GM12878 (cell line): ENCODE data around the gene XYLB. TPM values are rescaled to one million over a fixed set of nuclear protein-coding genes. Genes with fewer than 3 reads are reported as not detected.

Experiments
- ATAC-seq: fragments of 200-7000 bp; cut with Tn5 transposase; 3 replicates; pipeline ENCODE4 v1.9.1; 2020; ENCODE audit warnings: mild to moderate bottlenecking, moderate library complexity
- BruUV-seq: library from RNA; stranded (reverse); fragments of 400-500 nt; replicated peaks from 2 replicates; lab custom pipeline; 2021; lab: Mats Ljungman, UMichigan
- CTCF ChIA-PET: fragments of 300-600 bp; sonication (Branson Sonifier 250); formaldehyde crosslinking; extraction: SDS; loops from one replicate; lab custom pipeline; 2021; ENCODE audit warnings: inconsistent platforms; lab: Yijun Ruan, JAX
- POLR2A ChIA-PET: fragments of 350-600 bp; formaldehyde crosslinking; extraction: SDS; loops from one replicate; lab custom pipeline; 2021; ENCODE audit warnings: inconsistent platforms; lab: Charles Lee
- RAD21 ChIA-PET: fragments of 300-600 bp; sonication (Branson Sonifier 250); formaldehyde crosslinking; loops from one replicate; lab custom pipeline; 2023; ENCODE audit warnings: antibody characterized with exemption; ENCODE audit not compliant: unreplicated experiment; lab: Charles Lee
- SMC1A ChIA-PET: fragments of 300-600 bp; sonication (Branson Sonifier 250); formaldehyde crosslinking; loops from one replicate; lab custom pipeline; 2023; ENCODE audit not compliant: unreplicated experiment, uncharacterized antibody; lab: Charles Lee
- DNase-seq: peaks from one replicate; pipeline ENCODE4 v3.0.0-alpha.2; 2011; ENCODE audit warnings: low read depth, low spot score
- FAIRE-seq: peaks from 3 replicates; lab custom pipeline; 2011; peaks lifted over from hg19 to GRCh38; lab: Jason Lieb, UNC
- H2AFZ ChIP-seq: 2 replicates; pipeline ENCODE4 v1.6.0; 2011; ENCODE audit warnings: low read depth, low read length, control low read depth; ENCODE audit not compliant: control insufficient read depth
- H3K27ac ChIP-seq: 2 replicates; pipeline ENCODE4 v1.5.1; 2011; ENCODE audit warnings: control low read depth; ENCODE audit not compliant: control insufficient read depth, insufficient read depth
- H3K27me3 ChIP-seq, 2 experiments: replicated peaks in 1 of 2; 2 replicates each; pipeline versions ENCODE4 v1.6.0 to v1.6.1; 2011; ENCODE audit warnings: low read length in 1 of 2; ENCODE audit not compliant: control insufficient read depth in 2 of 2, insufficient read depth in 2 of 2
- H3K36me3 ChIP-seq, 2 experiments: 2 replicates each; pipeline ENCODE4 v1.5.1; 2011; ENCODE audit warnings: low read length in 1 of 2; ENCODE audit not compliant: control insufficient read depth in 2 of 2, insufficient read depth in 2 of 2
- H3K4me1 ChIP-seq: 2 replicates; pipeline ENCODE4 v1.6.1; 2011; ENCODE audit warnings: mild to moderate bottlenecking, low read length, moderate library complexity, mixed read lengths; ENCODE audit not compliant: control insufficient read depth, insufficient read depth
- H3K4me2 ChIP-seq: 2 replicates; pipeline ENCODE4 v1.6.0; 2011; ENCODE audit warnings: control low read depth; ENCODE audit not compliant: control insufficient read depth, insufficient read depth
- H3K4me3 ChIP-seq: fragments of 200-600 bp; sonication (generic); 2 replicates; pipeline ENCODE4 v1.5.1; 2016
- H3K79me2 ChIP-seq: 2 replicates; pipeline ENCODE4 v1.6.0; 2011; ENCODE audit warnings: low read length; ENCODE audit not compliant: control insufficient read depth, insufficient read depth
- H3K9ac ChIP-seq: 2 replicates; pipeline ENCODE4 v1.8.0; 2011; ENCODE audit warnings: low read length, control low read depth, mixed read lengths; ENCODE audit not compliant: control insufficient read depth, insufficient read depth
- H3K9me3 ChIP-seq: replicated peaks from 3 replicates; pipeline ENCODE4 v1.5.1; 2011; ENCODE audit warnings: mild to moderate bottlenecking, low read length; ENCODE audit not compliant: control insufficient read depth, insufficient read depth
- H4K20me1 ChIP-seq: 2 replicates; pipeline ENCODE4 v1.6.0; 2011; ENCODE audit not compliant: control insufficient read depth, insufficient read depth
- BCL11A ChIP-seq: IDR thresholded peaks from 2 replicates; pipeline ENCODE4 v1.6.1; 2011; ENCODE audit warnings: low read depth, low read length
- CHD1 ChIP-seq: IDR thresholded peaks from 2 replicates; pipeline ENCODE4 v1.6.1; 2012; ENCODE audit warnings: low read depth, low read length, improper control_type of control experiment
- EED ChIP-seq: sonication (generic); IDR thresholded peaks from 2 replicates; pipeline ENCODE4 v1.6.1; 2016; ENCODE audit warnings: antibody characterized with exemption, low read depth
- EP300 ChIP-seq, 2 experiments: fragments of 150-350 bp in 1 of 2; IDR thresholded peaks; 2 replicates each; pipeline ENCODE4 v1.6.1; 2011 to 2012; ENCODE audit warnings: low read depth in 2 of 2, low read length in 2 of 2, borderline replicate concordance in 1 of 2, improper control_type of control experiment in 1 of 2, inconsistent platforms in 1 of 2; ENCODE audit not compliant: control insufficient read depth in 1 of 2
- KLF5 ChIP-seq: fragments of 450-650 bp; IDR thresholded peaks from 2 replicates; pipeline ENCODE4 v1.6.1; 2014; ENCODE audit warnings: mild to moderate bottlenecking; ENCODE audit not compliant: partially characterized antibody
- RAD21 ChIP-seq: IDR thresholded peaks from 2 replicates; pipeline ENCODE4 v1.6.1; 2011; ENCODE audit warnings: mild to moderate bottlenecking, low read depth, low read length, moderate library complexity; ENCODE audit not compliant: insufficient read depth
- SMAD5 ChIP-seq: IDR thresholded peaks from 2 replicates; pipeline ENCODE4 v1.6.1; 2016; ENCODE audit warnings: antibody characterized with exemption, low read depth
- SREBF1 ChIP-seq: IDR thresholded peaks from 2 replicates; pipeline ENCODE4 v1.6.1; 2012; ENCODE audit warnings: mild to moderate bottlenecking, low read length
- TAF1 ChIP-seq: IDR thresholded peaks from 2 replicates; pipeline ENCODE4 v1.6.1; 2011; ENCODE audit warnings: mild to moderate bottlenecking, low read depth, low read length, borderline replicate concordance
- ZNF217 ChIP-seq: fragments of 450-650 bp; IDR thresholded peaks from 2 replicates; pipeline ENCODE4 v1.6.1; 2017; ENCODE audit warnings: antibody characterized with exemption, mild to moderate bottlenecking
- WGBS: methylation state at CpG from one replicate; pipeline ENCODE4 v1.1.6; 2016; ENCODE audit warnings: low lambda C conversion rate; ENCODE audit not compliant: insufficient replicate concordance, insufficient coverage; ENCODE audit errors: missing lambda C conversion rate; 5-methylcytosine and 5-hydroxymethylcytosine counted together
- in situ Hi-C: fragments of 300-500 bp; cut with MboI; formaldehyde crosslinking; loops from 9 replicates; pipeline ENCODE4 v1.14.3; 2018; ENCODE audit warnings: mixed read lengths
- intact Hi-C: fragments of 100-400 bp; cut with micrococcal nuclease; formaldehyde crosslinking; loops from one replicate; pipeline ENCODE4 v1.14.2; 2022; ENCODE audit not compliant: unreplicated experiment
- polyA plus RNA-seq, 11 experiments: library from polyadenylated mRNA; depleted of rRNA in 4 of 11; unstranded in 6 of 11; stranded (reverse) in 5 of 11; fragments of >200 nt; fragmentation: Nextera tagmentation in 4 of 11; fragmentation: Illumina TruSeq in 1 of 11; extraction: Ambion mirVana in 4 of 11; extraction: Trizol in 1 of 11; gene quantifications; 1 replicate in 1 of 11; 2 replicates in 10 of 11; pipeline versions ENCODE4 v1.2.1 to v1.2.3, GENCODE V29; 2011 to 2016; ENCODE audit warnings: inconsistent platforms in 2 of 11, missing spikeins in 2 of 11, low read depth in 1 of 11
- total RNA-seq, 4 experiments: library from RNA; depleted of rRNA in 3 of 4; stranded (reverse); fragments of >200 nt in 3 of 4; fragmentation: Illumina TruSeq in 1 of 4; extraction: Trizol in 1 of 4; gene quantifications; 2 replicates each; pipeline versions ENCODE4 v1.2.1 to v1.2.3, GENCODE V29; 2013 to 2021
- TF ChIP-seq, protein P1 (sequence below): fragments of 150-350 bp; IDR thresholded peaks from 2 replicates; pipeline ENCODE4 v1.6.1; 2014; ENCODE audit warnings: mild to moderate bottlenecking, low read depth, low read length
- TF ChIP-seq, protein P2 (sequence below): IDR thresholded peaks from 2 replicates; pipeline ENCODE4 v1.6.1; 2011; ENCODE audit warnings: borderline replicate concordance, low read depth, mild to moderate bottlenecking, moderate library complexity, mixed read lengths, low read length; ENCODE audit not compliant: insufficient read depth; ENCODE audit errors: extremely low read length
- TF ChIP-seq, protein P3 (sequence below): IDR thresholded peaks from 2 replicates; pipeline ENCODE4 v1.6.1; 2011; ENCODE audit warnings: mild to moderate bottlenecking, low read depth, low read length, moderate library complexity; ENCODE audit not compliant: insufficient replicate concordance

XYLB gene
- total and polyA plus RNA-seq, 10 of the 15 experiments (the other 5 are each of a cell fraction or from before 2014, with no cell fraction given), result 0.60 to 6.1 (median 3.5) TPM

DNA sequence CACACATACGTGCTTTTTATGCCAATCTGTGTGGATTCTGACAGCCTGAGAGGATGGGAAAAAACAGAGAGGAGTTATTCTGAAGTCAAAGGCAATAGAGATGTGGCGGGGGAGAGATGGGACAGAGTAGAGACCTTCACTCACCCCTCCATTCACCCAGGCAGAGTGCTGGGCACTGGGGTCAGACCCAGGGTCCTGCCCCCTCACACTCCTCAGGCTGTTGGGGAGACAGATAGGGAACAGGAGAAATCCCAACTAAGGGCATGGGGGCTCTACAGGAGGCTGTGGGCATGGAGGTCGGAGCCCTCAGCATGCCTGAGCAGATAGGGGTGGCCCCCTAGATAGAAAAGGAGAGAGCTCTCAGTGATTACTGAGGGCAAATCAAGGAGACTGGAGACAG lies 34.2 kb upstream of the XYLB start (continued):
- TF ChIP-seq BCL11A (no peak), TAF1 (no peak), SMAD5 (no peak), EP300 (IDR thresholded peaks at IDR 0.05; ENCODE audit: borderline replicate concordance in 1 of 2, control insufficient read depth in 1 of 2, low read depth in 2 of 2, low read length in 2 of 2) (no peak), RAD21 (no peak), KLF5 (no peak), ZNF217 (no peak)
- TF ChIP-seq, protein P1, sequence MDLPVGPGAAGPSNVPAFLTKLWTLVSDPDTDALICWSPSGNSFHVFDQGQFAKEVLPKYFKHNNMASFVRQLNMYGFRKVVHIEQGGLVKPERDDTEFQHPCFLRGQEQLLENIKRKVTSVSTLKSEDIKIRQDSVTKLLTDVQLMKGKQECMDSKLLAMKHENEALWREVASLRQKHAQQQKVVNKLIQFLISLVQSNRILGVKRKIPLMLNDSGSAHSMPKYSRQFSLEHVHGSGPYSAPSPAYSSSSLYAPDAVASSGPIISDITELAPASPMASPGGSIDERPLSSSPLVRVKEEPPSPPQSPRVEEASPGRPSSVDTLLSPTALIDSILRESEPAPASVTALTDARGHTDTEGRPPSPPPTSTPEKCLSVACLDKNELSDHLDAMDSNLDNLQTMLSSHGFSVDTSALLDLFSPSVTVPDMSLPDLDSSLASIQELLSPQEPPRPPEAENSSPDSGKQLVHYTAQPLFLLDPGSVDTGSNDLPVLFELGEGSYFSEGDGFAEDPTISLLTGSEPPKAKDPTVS, result no peak
- TF ChIP-seq, protein P2, sequence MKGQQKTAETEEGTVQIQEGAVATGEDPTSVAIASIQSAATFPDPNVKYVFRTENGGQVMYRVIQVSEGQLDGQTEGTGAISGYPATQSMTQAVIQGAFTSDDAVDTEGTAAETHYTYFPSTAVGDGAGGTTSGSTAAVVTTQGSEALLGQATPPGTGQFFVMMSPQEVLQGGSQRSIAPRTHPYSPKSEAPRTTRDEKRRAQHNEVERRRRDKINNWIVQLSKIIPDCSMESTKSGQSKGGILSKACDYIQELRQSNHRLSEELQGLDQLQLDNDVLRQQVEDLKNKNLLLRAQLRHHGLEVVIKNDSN, result no peak

DNA sequence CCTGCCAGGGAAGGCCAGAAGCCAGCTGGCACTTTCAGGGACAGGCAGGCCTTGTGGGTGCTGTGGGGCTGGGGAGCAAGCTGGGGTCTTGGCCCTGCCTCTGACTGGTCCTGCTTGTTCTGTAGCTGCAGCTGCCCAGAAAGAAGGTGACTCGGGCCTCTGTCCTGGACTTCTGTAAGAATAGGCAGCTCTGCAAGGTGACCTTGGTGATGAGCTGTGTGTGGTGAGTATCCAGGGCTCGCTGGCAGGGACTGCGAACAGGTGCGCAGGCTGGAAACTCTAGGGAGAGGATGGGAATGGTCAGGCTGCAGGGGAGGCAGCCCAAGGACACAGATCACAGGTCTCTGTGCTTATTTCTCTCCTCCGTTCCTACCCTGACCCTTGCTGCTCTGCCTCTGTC lies 33.3 kb upstream of the XYLB start:
- POLR2A ChIA-PET, result no interaction called here
- H2AFZ ChIP-seq, result no peak overlapping the region
- H3K9me3 ChIP-seq, result no peaks in the 10 kb centered on the region
- H3K27ac ChIP-seq, result no peak overlapping the region
- no peak overlapping the region for H3K4me3 ChIP-seq
- DNase-seq, result no peak
- BruUV-seq, result no TSS peak
- in situ Hi-C loops, result no loop called here
- no peak overlapping the region for H3K4me2 ChIP-seq
- H3K36me3 ChIP-seq, result no peaks in the 10 kb centered on the region
- H3K27me3 ChIP-seq, result peaks cover 0 to 3% of the 10 kb centered on the region in 2 experiments; a peak in 1 of 4 replicates
- CTCF ChIA-PET, result no interaction called here
- 63% methylated on average over 5 of the region's 5 CpGs for WGBS
- no peaks in the 10 kb centered on the region for H4K20me1 ChIP-seq
- no peak for FAIRE-seq
- H3K4me1 ChIP-seq, result no peaks in the 10 kb centered on the region
- no peak for TF ChIP-seq EED
- TF ChIP-seq, protein P3, sequence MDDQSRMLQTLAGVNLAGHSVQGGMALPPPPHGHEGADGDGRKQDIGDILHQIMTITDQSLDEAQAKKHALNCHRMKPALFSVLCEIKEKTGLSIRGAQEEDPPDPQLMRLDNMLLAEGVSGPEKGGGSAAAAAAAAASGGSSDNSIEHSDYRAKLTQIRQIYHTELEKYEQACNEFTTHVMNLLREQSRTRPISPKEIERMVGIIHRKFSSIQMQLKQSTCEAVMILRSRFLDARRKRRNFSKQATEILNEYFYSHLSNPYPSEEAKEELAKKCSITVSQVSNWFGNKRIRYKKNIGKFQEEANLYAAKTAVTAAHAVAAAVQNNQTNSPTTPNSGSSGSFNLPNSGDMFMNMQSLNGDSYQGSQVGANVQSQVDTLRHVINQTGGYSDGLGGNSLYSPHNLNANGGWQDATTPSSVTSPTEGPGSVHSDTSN, result no peak
- TF ChIP-seq KLF5, result no peak
- no peak for TF ChIP-seq CHD1
- no peak for TF ChIP-seq SREBF1
- intact Hi-C loops, result no loop called here
- SMC1A ChIA-PET, result no interaction called here
- RAD21 ChIA-PET, result no interaction called here
- no peak for ATAC-seq
- no peaks in the 10 kb centered on the region for H3K79me2 ChIP-seq
- no peak overlapping the region for H3K9ac ChIP-seq
